Esophagus squamous epithelium (tissue), 5 donors: Measurements from ENCODE around the gene CALN1. TPM values are rescaled to one million over a fixed set of nuclear protein-coding genes. Genes with fewer than 3 reads are reported as not detected.

Source experiments
- DNase-seq: peaks from one replicate; lab custom pipeline; 2025; lab: John Stamatoyannopoulos, UW
- H3K27ac ChIP-seq, 4 donors: fragments of 200-600 bp; sonication (generic); one replicate each; pipeline ENCODE4 v1.5.1; 2016 to 2019; ENCODE audit warnings: mild to moderate bottlenecking in 1 of 4
- H3K27me3 ChIP-seq, 4 donors: fragments of 200-600 bp; sonication (generic); 1 replicate in 3 of 4; 2 replicates in 1 of 4; pipeline versions ENCODE4 v1.5.1 to v1.6.0; 2017 to 2021; ENCODE audit warnings: antibody characterized with exemption in 1 of 4
- H3K36me3 ChIP-seq, 3 donors: fragments of 200-600 bp; sonication (generic); one replicate each; pipeline ENCODE4 v1.5.1; 2016 to 2019
- H3K4me1 ChIP-seq, 3 donors: fragments of 200-600 bp; sonication (generic); one replicate each; pipeline ENCODE4 v1.5.1; 2017 to 2019
- H3K4me3 ChIP-seq, 4 donors: fragments of 200-600 bp; sonication (generic); 1 replicate in 3 of 4; 2 replicates in 1 of 4; pipeline ENCODE4 v1.5.1; 2016 to 2019; ENCODE audit warnings: mild to moderate bottlenecking in 2 of 4, moderate library complexity in 1 of 4
- H3K9me3 ChIP-seq, 3 donors: fragments of 200-600 bp; sonication (generic); one replicate each; pipeline ENCODE4 v1.5.1; 2016 to 2019
- CTCF ChIP-seq, 6 experiments: fragments of 450-650 bp in 4 of 6; fragments of 200-600 bp in 2 of 6; sonication (generic) in 2 of 6; IDR thresholded peaks; one replicate each; pipeline ENCODE4 v1.5.1; 2016 to 2019; ENCODE audit warnings: antibody characterized with exemption in 6 of 6, mild to moderate bottlenecking in 4 of 6, moderate library complexity in 4 of 6
- POLR2A ChIP-seq, 4 donors: fragments of 450-650 bp; IDR thresholded peaks; one replicate each; pipeline ENCODE4 v1.6.1; 2017; ENCODE audit warnings: antibody characterized with exemption in 4 of 4, mild to moderate bottlenecking in 4 of 4, moderate library complexity in 3 of 4
- WGBS, 2 donors: methylation state at CpG; one replicate each; pipeline ENCODE4 v1.1.5; 2018; 5-methylcytosine and 5-hydroxymethylcytosine counted together
- intact Hi-C: fragments of 100-400 bp; cut with DNase I; formaldehyde crosslinking; loops from one replicate; pipeline ENCODE4 v1.15.0; 2022
- total RNA-seq, 4 donors: library from RNA; depleted of rRNA; stranded (reverse); fragments of >200 nt; gene quantifications; one replicate each; pipeline ENCODE4 v1.1.0, GENCODE V29; 2016
- donor health status: DM: yes; HTN: yes; CAD: no.

Gene CALN1
- total RNA-seq, 4 donors from 2014 or later, result 0.83 TPM; not detected in 3

GRCh38 chr7:72309476-72309875, 102.7 kb downstream of the CALN1 start:
- 81 to 87% methylated on average over 9 of the region's 9 CpGs for WGBS, 2 donors
- TF ChIP-seq CTCF (IDR thresholded peaks at IDR 0.05) (no peak), POLR2A (IDR thresholded peaks at IDR 0.05) (no peak)
- intact Hi-C loops, result no loop called here
- Histone ChIP-seq H3K4me1 (no peaks in the 10 kb centered on the region), H3K27me3 (no peaks in the 10 kb centered on the region), H3K9me3 (no peaks in the 10 kb centered on the region), H3K4me3 (no peak overlapping the region), H3K36me3 (no peaks in the 10 kb centered on the region), H3K27ac (no peak overlapping the region)
- no peak for DNase-seq

GRCh38 chr7:72308986-72309385, 103.2 kb downstream of the CALN1 start:
- Histone ChIP-seq H3K27me3 (no peaks in the 10 kb centered on the region), H3K36me3 (no peaks in the 10 kb centered on the region), H3K4me1 (no peaks in the 10 kb centered on the region), H3K27ac (no peak overlapping the region), H3K9me3 (no peaks in the 10 kb centered on the region), H3K4me3 (no peak overlapping the region)
- no peak for TF ChIP-seq POLR2A (IDR thresholded peaks at IDR 0.05)
- DNase-seq, result no peak
- 67 to 71% methylated on average over 2 of the region's 2 CpGs for WGBS, 2 donors
- intact Hi-C loops, result no loop called here

- H3K9me3 ChIP-seq, result no peaks in the 10 kb centered on the region
- no peak overlapping the region for H3K4me3 ChIP-seq
- H3K27me3 ChIP-seq, result no peaks in the 10 kb centered on the region
- no peak for DNase-seq
- H3K36me3 ChIP-seq, result no peaks in the 10 kb centered on the region
- no peak for TF ChIP-seq POLR2A (IDR thresholded peaks at IDR 0.05)
- H3K27ac ChIP-seq, result no peak overlapping the region
- 66 to 72% methylated on average over 6 of the region's 9 CpGs for WGBS, 2 donors
- intact Hi-C loops, result no loop called here
- H3K4me1 ChIP-seq, result no peaks in the 10 kb centered on the region
Measured at GRCh38 chr7:72307566-72307965, 104.6 kb downstream of the CALN1 start.

GRCh38 chr7:72298912-72299311, 113.2 kb downstream of the CALN1 start:
- Histone ChIP-seq H3K27me3 (no peaks in the 10 kb centered on the region), H3K4me3 (no peak overlapping the region), H3K4me1 (no peaks in the 10 kb centered on the region), H3K9me3 (no peaks in the 10 kb centered on the region), H3K27ac (no peak overlapping the region), H3K36me3 (no peaks in the 10 kb centered on the region)
- intact Hi-C loops, result no loop called here
- no peak for DNase-seq
- no peak for TF ChIP-seq POLR2A (IDR thresholded peaks at IDR 0.05)
- WGBS, 2 donors, result 63 to 71% methylated on average over 1 of the region's 1 CpG

GRCh38 chr7:72298091-72298490, 114.0 kb downstream of the CALN1 start:
- TF ChIP-seq CTCF (IDR thresholded peaks at IDR 0.05), result no peak
- no peak for TF ChIP-seq POLR2A (IDR thresholded peaks at IDR 0.05)
- H3K4me1 ChIP-seq, result no peaks in the 10 kb centered on the region
- H3K36me3 ChIP-seq, result no peaks in the 10 kb centered on the region
- intact Hi-C loops, result no loop called here
- no peak overlapping the region for H3K4me3 ChIP-seq
- no peak for DNase-seq
- H3K27ac ChIP-seq, result no peak overlapping the region
- no peaks in the 10 kb centered on the region for H3K9me3 ChIP-seq
- 74 to 86% methylated on average over 5 of the region's 5 CpGs for WGBS, 2 donors
- H3K27me3 ChIP-seq, result no peaks in the 10 kb centered on the region

- Histone ChIP-seq H3K4me3 (no peak overlapping the region), H3K9me3 (no peaks in the 10 kb centered on the region), H3K27ac (no peak overlapping the region), H3K36me3 (no peaks in the 10 kb centered on the region), H3K4me1 (no peaks in the 10 kb centered on the region), H3K27me3 (no peaks in the 10 kb centered on the region)
- intact Hi-C loops, result no loop called here
- TF ChIP-seq CTCF (IDR thresholded peaks at IDR 0.05), result no peak
- no peak for TF ChIP-seq POLR2A (IDR thresholded peaks at IDR 0.05)
- 56 to 59% methylated on average over 3 of the region's 3 CpGs for WGBS, 2 donors
- DNase-seq, result no peak
Measured at GRCh38 chr7:72297636-72298035, 114.5 kb downstream of the CALN1 start.

GRCh38 chr7:72292794-72293193, 119.3 kb downstream of the CALN1 start:
- no peak for DNase-seq

More at GRCh38 chr7:72292794-72293193, 119.3 kb downstream of the CALN1 start:
- no peak overlapping the region for H3K4me3 ChIP-seq
- H3K4me1 ChIP-seq, result no peaks in the 10 kb centered on the region
- TF ChIP-seq CTCF (IDR thresholded peaks at IDR 0.05), result no peak
- TF ChIP-seq POLR2A (IDR thresholded peaks at IDR 0.05), result no peak
- H3K27me3 ChIP-seq, result no peaks in the 10 kb centered on the region
- intact Hi-C loops, result no loop called here
- 42 to 66% methylated on average over 3 of the region's 3 CpGs for WGBS, 2 donors
- H3K36me3 ChIP-seq, result no peaks in the 10 kb centered on the region
- no peaks in the 10 kb centered on the region for H3K9me3 ChIP-seq
- H3K27ac ChIP-seq, result no peak overlapping the region
